Liver (tissue), 3 donors: Measurements from ENCODE around the gene RECQL.

Source experiments
- EGR1 ChIP-seq, 2 donors: IDR thresholded peaks; 2 replicates each; pipeline ENCODE4 v1.6.1; 2016 to 2018; ENCODE audit warnings: antibody characterized with exemption in 2 of 2, low read depth in 2 of 2
- FOXA1 ChIP-seq: IDR thresholded peaks from 2 replicates; pipeline ENCODE4 v1.6.1; 2016; ENCODE audit warnings: antibody characterized with exemption
- GABPA ChIP-seq, 2 donors: IDR thresholded peaks in 1 of 2; conservative IDR thresholded peaks in 1 of 2; 2 replicates each; pipeline ENCODE4 v1.6.1; 2016; ENCODE audit warnings: antibody characterized with exemption in 2 of 2, mild to moderate bottlenecking in 1 of 2, moderate library complexity in 1 of 2
- HNF4A ChIP-seq, 2 donors: conservative IDR thresholded peaks; 2 replicates each; pipeline ENCODE4 v1.6.1; 2016; ENCODE audit warnings: antibody characterized with exemption in 2 of 2, mild to moderate bottlenecking in 2 of 2
- RAD21 ChIP-seq, 2 donors: IDR thresholded peaks; 2 replicates each; pipeline ENCODE4 v1.6.1; 2016; ENCODE audit warnings: antibody characterized with exemption in 2 of 2, mild to moderate bottlenecking in 2 of 2
- RXRA ChIP-seq, 2 donors: IDR thresholded peaks; 2 replicates each; pipeline ENCODE4 v1.6.1; 2017 to 2018; ENCODE audit warnings: antibody characterized with exemption in 2 of 2, mild to moderate bottlenecking in 1 of 2
- SP1 ChIP-seq: IDR thresholded peaks from 2 replicates; pipeline ENCODE4 v1.6.1; 2018; ENCODE audit warnings: antibody characterized with exemption, mild to moderate bottlenecking
- TAF1 ChIP-seq: conservative IDR thresholded peaks from 2 replicates; pipeline ENCODE4 v1.6.1; 2016; ENCODE audit warnings: antibody characterized with exemption, mild to moderate bottlenecking
- TF ChIP-seq, protein P1 (sequence below): fragments of 150-350 bp; IDR thresholded peaks from 2 replicates; pipeline ENCODE4 v1.5.1; 2017; ENCODE audit warnings: improper control_type of control experiment, low read depth, low read length; ENCODE audit not compliant: missing input control
- TF ChIP-seq, protein P2 (sequence below): IDR thresholded peaks from 2 replicates; pipeline ENCODE4 v1.6.1; 2016; ENCODE audit warnings: antibody characterized with exemption
- TF ChIP-seq, protein P3 (sequence below): IDR thresholded peaks from 2 replicates; pipeline ENCODE4 v1.6.1; 2016; ENCODE audit warnings: antibody characterized with exemption, mild to moderate bottlenecking
- TF ChIP-seq, protein P4 (sequence below): IDR thresholded peaks from 2 replicates; pipeline ENCODE4 v1.6.1; 2016; ENCODE audit warnings: antibody characterized with exemption
- donor health status: healthy.
- donor health status: healthy.

DNA sequence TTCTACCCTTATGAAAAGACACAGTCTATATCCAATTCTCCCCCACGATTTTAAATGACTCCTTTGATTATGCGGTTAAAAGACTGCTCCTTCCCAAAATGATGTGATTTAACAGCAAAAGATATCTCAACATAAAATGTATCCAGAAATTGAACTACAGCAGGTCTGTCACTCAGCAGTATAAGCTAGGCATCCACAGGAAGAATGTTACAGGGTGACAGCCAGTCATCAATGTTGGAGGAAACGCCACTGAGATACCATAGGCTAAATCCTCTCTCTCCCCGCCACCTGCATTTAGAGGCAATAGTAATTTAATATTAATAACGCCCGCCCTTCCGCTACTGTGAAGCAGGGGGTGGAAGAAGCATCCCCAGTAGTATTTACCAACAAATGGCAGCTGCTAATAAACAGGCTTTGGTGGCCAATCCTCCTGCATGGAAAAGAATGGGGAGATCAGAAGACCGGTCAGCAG lies 613 bp downstream of the RECQL start:
- TF ChIP-seq, protein P1, sequence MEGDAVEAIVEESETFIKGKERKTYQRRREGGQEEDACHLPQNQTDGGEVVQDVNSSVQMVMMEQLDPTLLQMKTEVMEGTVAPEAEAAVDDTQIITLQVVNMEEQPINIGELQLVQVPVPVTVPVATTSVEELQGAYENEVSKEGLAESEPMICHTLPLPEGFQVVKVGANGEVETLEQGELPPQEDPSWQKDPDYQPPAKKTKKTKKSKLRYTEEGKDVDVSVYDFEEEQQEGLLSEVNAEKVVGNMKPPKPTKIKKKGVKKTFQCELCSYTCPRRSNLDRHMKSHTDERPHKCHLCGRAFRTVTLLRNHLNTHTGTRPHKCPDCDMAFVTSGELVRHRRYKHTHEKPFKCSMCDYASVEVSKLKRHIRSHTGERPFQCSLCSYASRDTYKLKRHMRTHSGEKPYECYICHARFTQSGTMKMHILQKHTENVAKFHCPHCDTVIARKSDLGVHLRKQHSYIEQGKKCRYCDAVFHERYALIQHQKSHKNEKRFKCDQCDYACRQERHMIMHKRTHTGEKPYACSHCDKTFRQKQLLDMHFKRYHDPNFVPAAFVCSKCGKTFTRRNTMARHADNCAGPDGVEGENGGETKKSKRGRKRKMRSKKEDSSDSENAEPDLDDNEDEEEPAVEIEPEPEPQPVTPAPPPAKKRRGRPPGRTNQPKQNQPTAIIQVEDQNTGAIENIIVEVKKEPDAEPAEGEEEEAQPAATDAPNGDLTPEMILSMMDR, result no peak
- TF ChIP-seq, protein P2, sequence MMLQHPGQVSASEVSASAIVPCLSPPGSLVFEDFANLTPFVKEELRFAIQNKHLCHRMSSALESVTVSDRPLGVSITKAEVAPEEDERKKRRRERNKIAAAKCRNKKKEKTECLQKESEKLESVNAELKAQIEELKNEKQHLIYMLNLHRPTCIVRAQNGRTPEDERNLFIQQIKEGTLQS, result no peak
- TF ChIP-seq, protein P3, sequence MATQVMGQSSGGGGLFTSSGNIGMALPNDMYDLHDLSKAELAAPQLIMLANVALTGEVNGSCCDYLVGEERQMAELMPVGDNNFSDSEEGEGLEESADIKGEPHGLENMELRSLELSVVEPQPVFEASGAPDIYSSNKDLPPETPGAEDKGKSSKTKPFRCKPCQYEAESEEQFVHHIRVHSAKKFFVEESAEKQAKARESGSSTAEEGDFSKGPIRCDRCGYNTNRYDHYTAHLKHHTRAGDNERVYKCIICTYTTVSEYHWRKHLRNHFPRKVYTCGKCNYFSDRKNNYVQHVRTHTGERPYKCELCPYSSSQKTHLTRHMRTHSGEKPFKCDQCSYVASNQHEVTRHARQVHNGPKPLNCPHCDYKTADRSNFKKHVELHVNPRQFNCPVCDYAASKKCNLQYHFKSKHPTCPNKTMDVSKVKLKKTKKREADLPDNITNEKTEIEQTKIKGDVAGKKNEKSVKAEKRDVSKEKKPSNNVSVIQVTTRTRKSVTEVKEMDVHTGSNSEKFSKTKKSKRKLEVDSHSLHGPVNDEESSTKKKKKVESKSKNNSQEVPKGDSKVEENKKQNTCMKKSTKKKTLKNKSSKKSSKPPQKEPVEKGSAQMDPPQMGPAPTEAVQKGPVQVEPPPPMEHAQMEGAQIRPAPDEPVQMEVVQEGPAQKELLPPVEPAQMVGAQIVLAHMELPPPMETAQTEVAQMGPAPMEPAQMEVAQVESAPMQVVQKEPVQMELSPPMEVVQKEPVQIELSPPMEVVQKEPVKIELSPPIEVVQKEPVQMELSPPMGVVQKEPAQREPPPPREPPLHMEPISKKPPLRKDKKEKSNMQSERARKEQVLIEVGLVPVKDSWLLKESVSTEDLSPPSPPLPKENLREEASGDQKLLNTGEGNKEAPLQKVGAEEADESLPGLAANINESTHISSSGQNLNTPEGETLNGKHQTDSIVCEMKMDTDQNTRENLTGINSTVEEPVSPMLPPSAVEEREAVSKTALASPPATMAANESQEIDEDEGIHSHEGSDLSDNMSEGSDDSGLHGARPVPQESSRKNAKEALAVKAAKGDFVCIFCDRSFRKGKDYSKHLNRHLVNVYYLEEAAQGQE, result no peak
- TF ChIP-seq FOXA1, result no peak
- no peak for TF ChIP-seq RXRA (IDR thresholded peaks at IDR 0.05)
- TF ChIP-seq TAF1, result no peak
- TF ChIP-seq, protein P4, sequence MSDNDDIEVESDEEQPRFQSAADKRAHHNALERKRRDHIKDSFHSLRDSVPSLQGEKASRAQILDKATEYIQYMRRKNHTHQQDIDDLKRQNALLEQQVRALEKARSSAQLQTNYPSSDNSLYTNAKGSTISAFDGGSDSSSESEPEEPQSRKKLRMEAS, result no peak
- TF ChIP-seq GABPA (IDR thresholded peaks at IDR 0.05 in 1 of 2, conservative IDR thresholded peaks at IDR 0.05 in 1 of 2), result no peak
- TF ChIP-seq RAD21 (IDR thresholded peaks at IDR 0.05), result no peak
- no peak for TF ChIP-seq HNF4A (conservative IDR thresholded peaks at IDR 0.05)
- TF ChIP-seq SP1, result no peak
- TF ChIP-seq EGR1 (IDR thresholded peaks at IDR 0.05; ENCODE audit: low read depth in 2 of 2), result no peak
